Sigmoid colon (tissue), 4 donors: ENCODE data around the gene PLXDC1.

ENCODE experiments used
- CTCF ChIP-seq, 4 experiments: fragments of 450-650 bp in 3 of 4; fragments of 200-600 bp in 1 of 4; IDR thresholded peaks; one replicate each; pipeline ENCODE4 v1.5.1; 2016 to 2019; ENCODE audit warnings: antibody characterized with exemption in 4 of 4, mild to moderate bottlenecking in 3 of 4, moderate library complexity in 2 of 4
- EP300 ChIP-seq, 4 donors: sonication (generic); formaldehyde crosslinking; IDR thresholded peaks; one replicate each; pipeline ENCODE4 v1.6.1; 2017; ENCODE audit warnings: antibody characterized with exemption in 4 of 4

GRCh38 chr17:39165841-39166349 is 14.5 kb upstream of the PLXDC1 start, which contains the start of gene ARL5C:
- TF ChIP-seq CTCF (IDR thresholded peaks at IDR 0.05) (no peak), EP300 (IDR thresholded peaks at IDR 0.05) (no peak)
